ENCODE results near the gene CYP4F2.

The CYP4F2 gene

DNA sequence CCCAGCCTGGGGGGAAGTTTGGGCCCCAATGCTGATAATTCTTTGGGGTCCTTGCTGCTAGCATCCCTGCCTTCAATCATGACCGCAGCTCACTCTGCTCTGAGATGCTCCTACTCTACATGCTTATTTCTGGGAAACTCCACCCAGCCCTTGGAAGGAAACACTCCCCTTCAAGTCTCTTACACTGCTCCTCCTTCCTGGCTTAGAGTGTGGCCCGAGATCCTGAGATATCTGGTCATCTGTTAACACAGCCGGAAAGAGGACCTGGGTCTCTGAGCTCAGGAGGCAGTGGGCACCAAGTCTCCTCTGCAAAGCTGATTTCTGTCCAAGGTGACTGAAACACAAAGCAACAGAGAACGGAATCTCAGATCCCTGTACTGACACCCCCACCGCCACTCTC lies 33.0 kb downstream of the CYP4F2 start:
- H3K27ac ChIP-seq (replicated peaks; ENCODE audit: low read length) = no peak overlapping the region
- H3K79me1 ChIP-seq (ENCODE audit: low read depth, low read length) = no peaks in the 10 kb centered on the region
- no CpG with 5 or more reads among the region's 5 CpGs for WGBS, 2 donors (ENCODE audit: extremely low coverage in 2 of 2, insufficient read length in 2 of 2, insufficient replicate concordance in 1 of 2)
- no peak overlapping the region for H4K8ac ChIP-seq (ENCODE audit: low read depth, low read length)
- no peaks in the 10 kb centered on the region for H3K4me1 ChIP-seq (ENCODE audit: control insufficient read depth in 2 of 2, insufficient read depth in 1 of 2, low read depth in 1 of 2, low read length in 2 of 2)
- no peak overlapping the region for H2BK5ac ChIP-seq (ENCODE audit: low read length)
- no peak overlapping the region for H4K91ac ChIP-seq (ENCODE audit: low read depth, low read length, poor library complexity)
- peaks cover 0 to 10% of the 10 kb centered on the region in 2 donors for H3K9me3 ChIP-seq (replicated peaks in 1 of 2; ENCODE audit: control insufficient read depth in 2 of 2, insufficient read depth in 1 of 2, low read depth in 1 of 2, low read length in 2 of 2)
- no peaks in the 10 kb centered on the region for H3K27me3 ChIP-seq (ENCODE audit: control insufficient read depth in 3 of 3, insufficient read depth in 3 of 3, low read depth in 1 of 3, low read length in 3 of 3)
- H2AK5ac ChIP-seq (ENCODE audit: low read depth, low read length) = no peak overlapping the region
- no peak for DNase-seq (ENCODE audit: low spot score)
- no peak overlapping the region for H3K4me3 ChIP-seq (ENCODE audit: low read length in 2 of 2)
- H3K14ac ChIP-seq (ENCODE audit: low read length) = no peak overlapping the region
- H2AFZ ChIP-seq (ENCODE audit: low read length) = no peak overlapping the region
- H3K18ac ChIP-seq (ENCODE audit: low read length) = no peak overlapping the region
- no peak overlapping the region for H3K4me2 ChIP-seq (ENCODE audit: insufficient read depth, low read length, poor library complexity, severe bottlenecking)
- H3K4ac ChIP-seq (ENCODE audit: low read length) = no peak overlapping the region
- no peak overlapping the region for H3K23ac ChIP-seq (ENCODE audit: low read depth, low read length, poor library complexity)
- no peak overlapping the region for H2BK120ac ChIP-seq (ENCODE audit: low read depth, low read length)
- no peak overlapping the region for H2BK12ac ChIP-seq (ENCODE audit: low read length)
- H2BK15ac ChIP-seq (ENCODE audit: low read length) = no peak overlapping the region
- no peaks in the 10 kb centered on the region for H3K36me3 ChIP-seq (replicated peaks in 1 of 2; ENCODE audit: control insufficient read depth in 2 of 2, insufficient read depth in 2 of 2, low read length in 2 of 2)
- no peak overlapping the region for H3K9ac ChIP-seq (ENCODE audit: low read depth, low read length, poor library complexity)

DNA sequence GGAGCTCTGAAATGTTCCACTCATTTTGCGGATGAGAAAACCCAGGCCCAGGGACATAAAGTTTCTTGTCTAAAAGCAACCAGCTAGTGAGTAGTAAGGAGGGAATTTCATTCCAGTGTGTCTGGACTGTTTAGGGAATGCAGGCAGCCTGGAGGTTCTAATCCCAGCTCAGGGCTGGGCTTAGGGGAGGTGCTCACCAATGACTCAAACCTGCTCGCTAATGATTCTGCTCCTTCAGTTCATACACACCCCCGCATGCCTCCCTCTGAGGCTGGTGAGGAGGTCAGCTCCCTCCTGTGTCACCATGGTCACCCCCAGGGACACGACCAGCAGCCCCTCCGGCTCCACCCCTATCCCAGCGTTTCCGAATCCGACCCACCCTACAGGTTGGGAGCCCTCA lies 34.6 kb downstream of the CYP4F2 start:
- Histone ChIP-seq H2AK5ac (ENCODE audit: low read depth, low read length) (no peak overlapping the region), H3K4me1 (ENCODE audit: control insufficient read depth in 2 of 2, insufficient read depth in 1 of 2, low read depth in 1 of 2, low read length in 2 of 2) (no peaks in the 10 kb centered on the region), H3K27me3 (ENCODE audit: control insufficient read depth in 3 of 3, insufficient read depth in 3 of 3, low read depth in 1 of 3, low read length in 3 of 3) (peaks cover 0 to 3% (median 0%) of the 10 kb centered on the region in 3 experiments), H2BK12ac (ENCODE audit: low read length) (no peak overlapping the region), H3K9ac (ENCODE audit: low read depth, low read length, poor library complexity) (no peak overlapping the region), H3K23ac (ENCODE audit: low read depth, low read length, poor library complexity) (no peak overlapping the region), H3K4me3 (ENCODE audit: low read length in 2 of 2) (peak overlapping the region in 1 of 2 donors; percentile 26), H3K4me2 (ENCODE audit: insufficient read depth, low read length, poor library complexity, severe bottlenecking) (no peak overlapping the region), H3K27ac (replicated peaks; ENCODE audit: low read length) (no peak overlapping the region), H3K79me1 (ENCODE audit: low read depth, low read length) (no peaks in the 10 kb centered on the region), H2AFZ (ENCODE audit: low read length) (no peak overlapping the region), H4K91ac (ENCODE audit: low read depth, low read length, poor library complexity) (no peak overlapping the region), H3K36me3 (replicated peaks in 1 of 2; ENCODE audit: control insufficient read depth in 2 of 2, insufficient read depth in 2 of 2, low read length in 2 of 2) (no peaks in the 10 kb centered on the region), H3K4ac (ENCODE audit: low read length) (no peak overlapping the region), H3K18ac (ENCODE audit: low read length) (no peak overlapping the region), H2BK120ac (ENCODE audit: low read depth, low read length) (no peak overlapping the region), H4K8ac (ENCODE audit: low read depth, low read length) (no peak overlapping the region), H2BK15ac (ENCODE audit: low read length) (no peak overlapping the region), H2BK5ac (ENCODE audit: low read length) (no peak overlapping the region), H3K9me3 (replicated peaks in 1 of 2; ENCODE audit: control insufficient read depth in 2 of 2, insufficient read depth in 1 of 2, low read depth in 1 of 2, low read length in 2 of 2) (peaks cover 0 to 11% of the 10 kb centered on the region in 2 donors), H3K14ac (ENCODE audit: low read length) (no peak overlapping the region)
- WGBS, 2 donors (ENCODE audit: extremely low coverage in 2 of 2, insufficient read length in 2 of 2, insufficient replicate concordance in 1 of 2) = no CpG with 5 or more reads among the region's 8 CpGs
- DNase-seq (ENCODE audit: low spot score) = no peak

- Histone ChIP-seq H2BK120ac (ENCODE audit: low read depth, low read length) (no peak overlapping the region), H3K23ac (ENCODE audit: low read depth, low read length, poor library complexity) (no peak overlapping the region), H4K8ac (ENCODE audit: low read depth, low read length) (no peak overlapping the region), H2BK15ac (ENCODE audit: low read length) (no peak overlapping the region), H3K4me2 (ENCODE audit: insufficient read depth, low read length, poor library complexity, severe bottlenecking) (no peak overlapping the region), H2BK12ac (ENCODE audit: low read length) (no peak overlapping the region), H4K91ac (ENCODE audit: low read depth, low read length, poor library complexity) (no peak overlapping the region), H3K4ac (ENCODE audit: low read length) (no peak overlapping the region), H3K79me1 (ENCODE audit: low read depth, low read length) (no peaks in the 10 kb centered on the region), H2BK5ac (ENCODE audit: low read length) (no peak overlapping the region), H3K27me3 (ENCODE audit: control insufficient read depth in 3 of 3, insufficient read depth in 3 of 3, low read depth in 1 of 3, low read length in 3 of 3) (peaks cover 0 to 3% (median 0%) of the 10 kb centered on the region in 3 experiments), H3K27ac (replicated peaks; ENCODE audit: low read length) (no peak overlapping the region), H3K14ac (ENCODE audit: low read length) (no peak overlapping the region), H3K9me3 (replicated peaks in 1 of 2; ENCODE audit: control insufficient read depth in 2 of 2, insufficient read depth in 1 of 2, low read depth in 1 of 2, low read length in 2 of 2) (peaks cover 0 to 15% of the 10 kb centered on the region in 2 donors), H3K4me3 (ENCODE audit: low read length in 2 of 2) (peak overlapping the region in 1 of 2 donors; percentile 63), H3K9ac (ENCODE audit: low read depth, low read length, poor library complexity) (no peak overlapping the region), H3K4me1 (ENCODE audit: control insufficient read depth in 2 of 2, insufficient read depth in 1 of 2, low read depth in 1 of 2, low read length in 2 of 2) (no peaks in the 10 kb centered on the region), H2AFZ (ENCODE audit: low read length) (no peak overlapping the region), H3K18ac (ENCODE audit: low read length) (no peak overlapping the region), H3K36me3 (replicated peaks in 1 of 2; ENCODE audit: control insufficient read depth in 2 of 2, insufficient read depth in 2 of 2, low read length in 2 of 2) (no peaks in the 10 kb centered on the region), H2AK5ac (ENCODE audit: low read depth, low read length) (no peak overlapping the region)
- WGBS, 2 donors (ENCODE audit: extremely low coverage in 2 of 2, insufficient read length in 2 of 2, insufficient replicate concordance in 1 of 2) = no CpG with 5 or more reads among the region's 7 CpGs
- no peak for DNase-seq (ENCODE audit: low spot score)
Measured at GRCh38 chr19:15862444-15862843, 35.4 kb downstream of the CYP4F2 start.

GRCh38 chr19:15860522-15860921 lies 37.4 kb downstream of the CYP4F2 start:
- H3K23ac ChIP-seq (ENCODE audit: low read depth, low read length, poor library complexity) = no peak overlapping the region
- H2BK12ac ChIP-seq (ENCODE audit: low read length) = no peak overlapping the region
- H2BK15ac ChIP-seq (ENCODE audit: low read length) = no peak overlapping the region
- H3K9ac ChIP-seq (ENCODE audit: low read depth, low read length, poor library complexity) = no peak overlapping the region
- H3K79me1 ChIP-seq (ENCODE audit: low read depth, low read length) = no peaks in the 10 kb centered on the region
- H3K18ac ChIP-seq (ENCODE audit: low read length) = no peak overlapping the region
- no peak overlapping the region for H3K4me2 ChIP-seq (ENCODE audit: insufficient read depth, low read length, poor library complexity, severe bottlenecking)
- H4K91ac ChIP-seq (ENCODE audit: low read depth, low read length, poor library complexity) = no peak overlapping the region
- H3K4me1 ChIP-seq (ENCODE audit: control insufficient read depth in 2 of 2, insufficient read depth in 1 of 2, low read depth in 1 of 2, low read length in 2 of 2) = no peaks in the 10 kb centered on the region
- H2BK120ac ChIP-seq (ENCODE audit: low read depth, low read length) = no peak overlapping the region
- no peak overlapping the region for H2AK5ac ChIP-seq (ENCODE audit: low read depth, low read length)
- peaks cover 0 to 15% of the 10 kb centered on the region in 2 donors for H3K9me3 ChIP-seq (replicated peaks in 1 of 2; ENCODE audit: control insufficient read depth in 2 of 2, insufficient read depth in 1 of 2, low read depth in 1 of 2, low read length in 2 of 2)
- H2AFZ ChIP-seq (ENCODE audit: low read length) = no peak overlapping the region
- H3K27ac ChIP-seq (replicated peaks; ENCODE audit: low read length) = no peak overlapping the region
- peaks cover 0 to 3% (median 0%) of the 10 kb centered on the region in 3 experiments for H3K27me3 ChIP-seq (ENCODE audit: control insufficient read depth in 3 of 3, insufficient read depth in 3 of 3, low read depth in 1 of 3, low read length in 3 of 3)
- no peaks in the 10 kb centered on the region for H3K36me3 ChIP-seq (replicated peaks in 1 of 2; ENCODE audit: control insufficient read depth in 2 of 2, insufficient read depth in 2 of 2, low read length in 2 of 2)
- H3K14ac ChIP-seq (ENCODE audit: low read length) = no peak overlapping the region
- no peak for DNase-seq (ENCODE audit: low spot score)
- H3K4me3 ChIP-seq (ENCODE audit: low read length in 2 of 2) = no peak overlapping the region
- H3K4ac ChIP-seq (ENCODE audit: low read length) = no peak overlapping the region
- no CpG with 5 or more reads among the region's 6 CpGs for WGBS, 2 donors (ENCODE audit: extremely low coverage in 2 of 2, insufficient read length in 2 of 2, insufficient replicate concordance in 1 of 2)
- H4K8ac ChIP-seq (ENCODE audit: low read depth, low read length) = no peak overlapping the region
- no peak overlapping the region for H2BK5ac ChIP-seq (ENCODE audit: low read length)

Measured in neuronal stem cell (in vitro differentiated cells).